ENCODE measurements around the gene ALOX15B. TPM values are rescaled to one million over a fixed set of nuclear protein-coding genes. Genes with fewer than 3 reads are reported as not detected.

ALOX15B gene
- total and polyA plus RNA-seq, 2 experiments from 2014 or later = 5.7 to 26.1 TPM

GRCh38 chr17:8032442-8032841 lies 6.4 kb upstream of the ALOX15B start:
- Histone ChIP-seq H3K4me3 (no peak overlapping the region), H2AFZ (no peak overlapping the region), H3K4me1 (ENCODE audit: insufficient read depth) (no peaks in the 10 kb centered on the region), H3K4me2 (no peak overlapping the region), H3K9me2 (replicated peaks; ENCODE audit: insufficient read depth) (no peaks in the 10 kb centered on the region), H3K36me3 (replicated peaks; ENCODE audit: insufficient read depth, low read depth) (no peaks in the 10 kb centered on the region), H3K79me2 (no peaks in the 10 kb centered on the region), H3K27ac (no peak overlapping the region), H3K27me3 (no peaks in the 10 kb centered on the region), H4K20me1 (ENCODE audit: insufficient read depth, poor library complexity, severe bottlenecking) (no peaks in the 10 kb centered on the region), H3K9me3 (ENCODE audit: low read depth) (no peaks in the 10 kb centered on the region)
- DNase-seq (ENCODE audit: low spot score) = no peak
- WGBS (ENCODE audit: low lambda C conversion rate, missing lambda C conversion rate) = 85% methylated on average over 2 of the region's 2 CpGs
- TF ChIP-seq, protein P1, sequence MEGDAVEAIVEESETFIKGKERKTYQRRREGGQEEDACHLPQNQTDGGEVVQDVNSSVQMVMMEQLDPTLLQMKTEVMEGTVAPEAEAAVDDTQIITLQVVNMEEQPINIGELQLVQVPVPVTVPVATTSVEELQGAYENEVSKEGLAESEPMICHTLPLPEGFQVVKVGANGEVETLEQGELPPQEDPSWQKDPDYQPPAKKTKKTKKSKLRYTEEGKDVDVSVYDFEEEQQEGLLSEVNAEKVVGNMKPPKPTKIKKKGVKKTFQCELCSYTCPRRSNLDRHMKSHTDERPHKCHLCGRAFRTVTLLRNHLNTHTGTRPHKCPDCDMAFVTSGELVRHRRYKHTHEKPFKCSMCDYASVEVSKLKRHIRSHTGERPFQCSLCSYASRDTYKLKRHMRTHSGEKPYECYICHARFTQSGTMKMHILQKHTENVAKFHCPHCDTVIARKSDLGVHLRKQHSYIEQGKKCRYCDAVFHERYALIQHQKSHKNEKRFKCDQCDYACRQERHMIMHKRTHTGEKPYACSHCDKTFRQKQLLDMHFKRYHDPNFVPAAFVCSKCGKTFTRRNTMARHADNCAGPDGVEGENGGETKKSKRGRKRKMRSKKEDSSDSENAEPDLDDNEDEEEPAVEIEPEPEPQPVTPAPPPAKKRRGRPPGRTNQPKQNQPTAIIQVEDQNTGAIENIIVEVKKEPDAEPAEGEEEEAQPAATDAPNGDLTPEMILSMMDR (IDR thresholded peaks at IDR 0.05; ENCODE audit: poor library complexity) = no peak
- no peak for TF ChIP-seq EZH2 (IDR thresholded peaks at IDR 0.05; ENCODE audit: borderline replicate concordance)
- TF ChIP-seq EZH2phosphoT487 (IDR thresholded peaks at IDR 0.05; ENCODE audit: low read depth, severe bottlenecking, unreplicated experiment) = no peak

DNA sequence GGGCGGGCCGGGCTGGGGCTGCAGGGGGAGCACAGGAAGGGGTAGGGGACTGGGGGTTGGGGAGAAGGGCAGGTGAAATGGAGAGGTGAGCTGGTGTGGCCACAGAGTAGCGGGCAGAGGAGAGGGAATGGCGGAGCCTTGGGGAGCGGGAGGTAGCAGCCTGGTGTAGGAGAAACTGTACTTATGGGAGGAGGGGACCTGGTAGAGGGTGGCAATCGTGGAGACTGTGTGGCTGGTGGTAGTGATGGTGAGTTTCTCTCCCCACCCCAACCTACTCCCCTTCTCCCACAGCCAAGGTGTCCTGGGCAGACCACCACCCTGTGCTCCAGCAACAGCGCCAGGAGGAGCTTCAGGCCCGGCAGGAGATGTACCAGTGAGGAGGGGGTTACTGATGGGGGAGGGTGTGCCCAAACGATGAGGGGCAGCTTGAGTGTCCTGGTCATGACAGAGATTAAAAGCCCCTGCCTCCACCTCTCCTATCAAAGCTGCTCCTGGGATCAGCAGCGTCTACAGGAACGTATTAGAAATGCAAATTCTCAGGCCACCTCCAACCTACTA lies 831 bp downstream of the ALOX15B start:
- Histone ChIP-seq H3K27me3 (no peaks in the 10 kb centered on the region), H3K4me1 (ENCODE audit: insufficient read depth) (peaks cover 17% of the 10 kb centered on the region), H2AFZ (no peak overlapping the region), H3K4me3 (no peak overlapping the region), H3K9me3 (ENCODE audit: low read depth) (no peaks in the 10 kb centered on the region), H3K36me3 (replicated peaks; ENCODE audit: insufficient read depth, low read depth) (no peaks in the 10 kb centered on the region), H3K27ac (no peak overlapping the region), H3K79me2 (no peaks in the 10 kb centered on the region), H3K4me2 (peak overlapping the region; percentile 76), H3K9me2 (replicated peaks; ENCODE audit: insufficient read depth) (no peaks in the 10 kb centered on the region), H4K20me1 (ENCODE audit: insufficient read depth, poor library complexity, severe bottlenecking) (no peaks in the 10 kb centered on the region)
- TF ChIP-seq EZH2 (IDR thresholded peaks at IDR 0.05; ENCODE audit: borderline replicate concordance) = no peak
- no peak for TF ChIP-seq EZH2phosphoT487 (IDR thresholded peaks at IDR 0.05; ENCODE audit: low read depth, severe bottlenecking, unreplicated experiment)
- TF ChIP-seq, protein P1 (IDR thresholded peaks at IDR 0.05; ENCODE audit: poor library complexity) = no peak
- WGBS (ENCODE audit: low lambda C conversion rate, missing lambda C conversion rate) = 79% methylated on average over 5 of the region's 11 CpGs
- DNase-seq (ENCODE audit: low spot score) = no peak

GRCh38 chr17:8041249-8041928 lies 2.5 kb downstream of the ALOX15B start:
- WGBS (ENCODE audit: low lambda C conversion rate, missing lambda C conversion rate) = 73% methylated on average over 8 of the region's 8 CpGs
- Histone ChIP-seq H3K9me3 (ENCODE audit: low read depth) (no peaks in the 10 kb centered on the region), H3K4me1 (ENCODE audit: insufficient read depth) (peaks cover 17% of the 10 kb centered on the region), H2AFZ (no peak overlapping the region), H3K79me2 (no peaks in the 10 kb centered on the region), H3K27me3 (no peaks in the 10 kb centered on the region), H3K27ac (peak overlapping the region; percentile 57), H3K36me3 (replicated peaks; ENCODE audit: insufficient read depth, low read depth) (no peaks in the 10 kb centered on the region), H3K4me3 (no peak overlapping the region), H3K4me2 (peak overlapping the region; percentile 76), H4K20me1 (ENCODE audit: insufficient read depth, poor library complexity, severe bottlenecking) (no peaks in the 10 kb centered on the region), H3K9me2 (replicated peaks; ENCODE audit: insufficient read depth) (no peaks in the 10 kb centered on the region)
- TF ChIP-seq EZH2 (IDR thresholded peaks at IDR 0.05; ENCODE audit: borderline replicate concordance) (no peak), EZH2phosphoT487 (IDR thresholded peaks at IDR 0.05; ENCODE audit: low read depth, severe bottlenecking, unreplicated experiment) (no peak)
- TF ChIP-seq, protein P1 (IDR thresholded peaks at IDR 0.05; ENCODE audit: poor library complexity) = peak; percentile 70
- DNase-seq (ENCODE audit: low spot score) = peak; percentile 78

Data from hepatocyte (in vitro differentiated cells).